ENCODE measurements around the gene SLC25A51.

GRCh38 chr9:37919956-37920335 lies 16.0 kb upstream of the SLC25A51 start:
- no peak for TF ChIP-seq CTCF (IDR thresholded peaks at IDR 0.05)
- no peak for TF ChIP-seq POLR2A (IDR thresholded peaks at IDR 0.05)
